ENCODE results near the gene ZFP14.

ZFP14 gene

DNA sequence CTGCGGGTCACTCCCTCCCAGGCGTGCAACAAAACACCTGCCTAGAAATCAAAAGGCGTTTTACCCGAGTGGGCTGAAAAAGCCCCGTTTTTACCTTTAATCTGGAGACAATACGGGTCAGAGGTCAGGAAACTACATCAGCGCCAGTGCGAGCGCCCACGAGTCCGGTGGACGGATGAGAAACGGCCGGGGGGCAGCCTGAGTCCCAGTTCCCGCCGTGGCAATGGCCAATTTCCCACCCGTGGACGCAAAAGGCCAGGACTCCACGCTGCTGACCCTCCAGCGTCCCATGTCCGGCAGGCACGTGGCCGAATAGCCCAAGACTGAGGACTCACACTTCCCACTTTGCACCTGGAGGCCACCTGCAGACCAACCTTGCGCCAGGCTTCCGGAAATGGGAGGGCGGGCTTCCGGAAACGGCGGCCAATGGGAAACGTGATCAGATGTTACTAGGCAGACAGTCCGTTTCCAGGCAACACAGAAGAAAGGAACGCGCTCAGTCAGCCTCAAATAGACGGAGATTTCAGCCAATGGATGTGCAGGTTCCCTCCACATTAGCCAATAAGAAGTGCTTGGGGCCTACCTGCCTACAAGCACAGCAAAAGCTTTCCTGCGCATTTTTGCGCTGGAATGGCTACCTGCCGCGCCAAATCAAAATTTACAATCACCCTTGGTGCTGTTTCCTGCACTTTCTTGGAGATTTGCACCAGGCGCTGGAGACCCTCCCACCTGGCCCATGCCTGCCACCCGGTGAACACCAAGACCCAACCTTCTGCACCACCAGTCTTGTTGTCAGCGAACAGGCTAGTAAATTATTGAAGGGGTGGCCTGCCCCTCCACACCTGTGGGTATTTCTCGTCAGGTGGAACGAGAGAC, 47.4 kb downstream of the ZFP14 start:
- CTCF ChIA-PET: no interaction called here
- Histone ChIP-seq H3K4me3 (ENCODE audit: low read depth, low read length) (peak overlapping the region; percentile 62), H3K27ac (ENCODE audit: extremely low read depth, low read depth, low read length) (peak overlapping the region; percentile 46; the same call in 1 of the 2 replicates), H3K4me1 (ENCODE audit: control insufficient read depth, insufficient read depth, low read length) (no peaks in the 10 kb centered on the region), H3K36me3 (ENCODE audit: control insufficient read depth in 2 of 2, insufficient read depth in 1 of 2, low read length in 2 of 2) (peaks cover 14 to 38% of the 10 kb centered on the region in 2 experiments), H3K9me3 (ENCODE audit: control insufficient read depth, insufficient read depth, low read depth, low read length) (peaks cover 18% of the 10 kb centered on the region)
- POLR2A ChIA-PET: no interaction called here
- peak; percentile 62 for TF ChIP-seq ZBTB8A (tag by site-specific recombination; IDR thresholded peaks at IDR 0.05)
- TF ChIP-seq ZNF610 (tag by site-specific recombination; IDR thresholded peaks at IDR 0.05; ENCODE audit: borderline replicate concordance): peak; percentile 87
- TF ChIP-seq, protein P1, sequence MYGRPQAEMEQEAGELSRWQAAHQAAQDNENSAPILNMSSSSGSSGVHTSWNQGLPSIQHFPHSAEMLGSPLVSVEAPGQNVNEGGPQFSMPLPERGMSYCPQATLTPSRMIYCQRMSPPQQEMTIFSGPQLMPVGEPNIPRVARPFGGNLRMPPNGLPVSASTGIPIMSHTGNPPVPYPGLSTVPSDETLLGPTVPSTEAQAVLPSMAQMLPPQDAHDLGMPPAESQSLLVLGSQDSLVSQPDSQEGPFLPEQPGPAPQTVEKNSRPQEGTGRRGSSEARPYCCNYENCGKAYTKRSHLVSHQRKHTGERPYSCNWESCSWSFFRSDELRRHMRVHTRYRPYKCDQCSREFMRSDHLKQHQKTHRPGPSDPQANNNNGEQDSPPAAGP (tag by site-specific recombination; IDR thresholded peaks at IDR 0.05): peak; percentile 47
- no peak for TF ChIP-seq ZBTB48 (tag by site-specific recombination; IDR thresholded peaks at IDR 0.05)
- TF ChIP-seq ZNF394 (tag by site-specific recombination; IDR thresholded peaks at IDR 0.05; ENCODE audit: borderline replicate concordance): peak; percentile 11; the same call in 1 of the 2 replicates
- peak; percentile 21; the same call in 1 of the 2 replicates for TF ChIP-seq ZNF843 (tag by site-specific recombination; IDR thresholded peaks at IDR 0.05)
- peak; percentile 71 for TF ChIP-seq ZNF416 (tag by site-specific recombination; IDR thresholded peaks at IDR 0.05)
- TF ChIP-seq, protein P2, sequence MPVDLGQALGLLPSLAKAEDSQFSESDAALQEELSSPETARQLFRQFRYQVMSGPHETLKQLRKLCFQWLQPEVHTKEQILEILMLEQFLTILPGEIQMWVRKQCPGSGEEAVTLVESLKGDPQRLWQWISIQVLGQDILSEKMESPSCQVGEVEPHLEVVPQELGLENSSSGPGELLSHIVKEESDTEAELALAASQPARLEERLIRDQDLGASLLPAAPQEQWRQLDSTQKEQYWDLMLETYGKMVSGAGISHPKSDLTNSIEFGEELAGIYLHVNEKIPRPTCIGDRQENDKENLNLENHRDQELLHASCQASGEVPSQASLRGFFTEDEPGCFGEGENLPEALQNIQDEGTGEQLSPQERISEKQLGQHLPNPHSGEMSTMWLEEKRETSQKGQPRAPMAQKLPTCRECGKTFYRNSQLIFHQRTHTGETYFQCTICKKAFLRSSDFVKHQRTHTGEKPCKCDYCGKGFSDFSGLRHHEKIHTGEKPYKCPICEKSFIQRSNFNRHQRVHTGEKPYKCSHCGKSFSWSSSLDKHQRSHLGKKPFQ (tag by site-specific recombination; IDR thresholded peaks at IDR 0.05): peak; percentile 95
- TF ChIP-seq ZNF341 (tag by site-specific recombination; IDR thresholded peaks at IDR 0.05; ENCODE audit: low read depth): peak; percentile 55
- TF ChIP-seq, protein P3, sequence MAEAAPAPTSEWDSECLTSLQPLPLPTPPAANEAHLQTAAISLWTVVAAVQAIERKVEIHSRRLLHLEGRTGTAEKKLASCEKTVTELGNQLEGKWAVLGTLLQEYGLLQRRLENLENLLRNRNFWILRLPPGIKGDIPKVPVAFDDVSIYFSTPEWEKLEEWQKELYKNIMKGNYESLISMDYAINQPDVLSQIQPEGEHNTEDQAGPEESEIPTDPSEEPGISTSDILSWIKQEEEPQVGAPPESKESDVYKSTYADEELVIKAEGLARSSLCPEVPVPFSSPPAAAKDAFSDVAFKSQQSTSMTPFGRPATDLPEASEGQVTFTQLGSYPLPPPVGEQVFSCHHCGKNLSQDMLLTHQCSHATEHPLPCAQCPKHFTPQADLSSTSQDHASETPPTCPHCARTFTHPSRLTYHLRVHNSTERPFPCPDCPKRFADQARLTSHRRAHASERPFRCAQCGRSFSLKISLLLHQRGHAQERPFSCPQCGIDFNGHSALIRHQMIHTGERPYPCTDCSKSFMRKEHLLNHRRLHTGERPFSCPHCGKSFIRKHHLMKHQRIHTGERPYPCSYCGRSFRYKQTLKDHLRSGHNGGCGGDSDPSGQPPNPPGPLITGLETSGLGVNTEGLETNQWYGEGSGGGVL (tag by site-specific recombination; IDR thresholded peaks at IDR 0.05): no peak
- peak; percentile 67 for TF ChIP-seq ZNF2 (tag by site-specific recombination; IDR thresholded peaks at IDR 0.05)
- peak; percentile 74; the same call in 1 of the 2 replicates for TF ChIP-seq HOXA7 (CRISPR knock-in tag; IDR thresholded peaks at IDR 0.05; ENCODE audit: borderline replicate concordance)
- TF ChIP-seq, protein P4, sequence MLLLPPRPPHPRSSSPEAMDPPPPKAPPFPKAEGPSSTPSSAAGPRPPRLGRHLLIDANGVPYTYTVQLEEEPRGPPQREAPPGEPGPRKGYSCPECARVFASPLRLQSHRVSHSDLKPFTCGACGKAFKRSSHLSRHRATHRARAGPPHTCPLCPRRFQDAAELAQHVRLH (tag by site-specific recombination; IDR thresholded peaks at IDR 0.05): 0 out of 2 replicates have a peak, but pooled peaks have one; percentile 21
- no peak; the same call in 1 of the 2 replicates for TF ChIP-seq ZNF146 (tag by site-specific recombination; IDR thresholded peaks at IDR 0.05)
- TF ChIP-seq ZNF433 (tag by site-specific recombination; IDR thresholded peaks at IDR 0.05; ENCODE audit: low read depth): peak; percentile 6; the same call in 1 of the 2 replicates
- TF ChIP-seq, protein P5, sequence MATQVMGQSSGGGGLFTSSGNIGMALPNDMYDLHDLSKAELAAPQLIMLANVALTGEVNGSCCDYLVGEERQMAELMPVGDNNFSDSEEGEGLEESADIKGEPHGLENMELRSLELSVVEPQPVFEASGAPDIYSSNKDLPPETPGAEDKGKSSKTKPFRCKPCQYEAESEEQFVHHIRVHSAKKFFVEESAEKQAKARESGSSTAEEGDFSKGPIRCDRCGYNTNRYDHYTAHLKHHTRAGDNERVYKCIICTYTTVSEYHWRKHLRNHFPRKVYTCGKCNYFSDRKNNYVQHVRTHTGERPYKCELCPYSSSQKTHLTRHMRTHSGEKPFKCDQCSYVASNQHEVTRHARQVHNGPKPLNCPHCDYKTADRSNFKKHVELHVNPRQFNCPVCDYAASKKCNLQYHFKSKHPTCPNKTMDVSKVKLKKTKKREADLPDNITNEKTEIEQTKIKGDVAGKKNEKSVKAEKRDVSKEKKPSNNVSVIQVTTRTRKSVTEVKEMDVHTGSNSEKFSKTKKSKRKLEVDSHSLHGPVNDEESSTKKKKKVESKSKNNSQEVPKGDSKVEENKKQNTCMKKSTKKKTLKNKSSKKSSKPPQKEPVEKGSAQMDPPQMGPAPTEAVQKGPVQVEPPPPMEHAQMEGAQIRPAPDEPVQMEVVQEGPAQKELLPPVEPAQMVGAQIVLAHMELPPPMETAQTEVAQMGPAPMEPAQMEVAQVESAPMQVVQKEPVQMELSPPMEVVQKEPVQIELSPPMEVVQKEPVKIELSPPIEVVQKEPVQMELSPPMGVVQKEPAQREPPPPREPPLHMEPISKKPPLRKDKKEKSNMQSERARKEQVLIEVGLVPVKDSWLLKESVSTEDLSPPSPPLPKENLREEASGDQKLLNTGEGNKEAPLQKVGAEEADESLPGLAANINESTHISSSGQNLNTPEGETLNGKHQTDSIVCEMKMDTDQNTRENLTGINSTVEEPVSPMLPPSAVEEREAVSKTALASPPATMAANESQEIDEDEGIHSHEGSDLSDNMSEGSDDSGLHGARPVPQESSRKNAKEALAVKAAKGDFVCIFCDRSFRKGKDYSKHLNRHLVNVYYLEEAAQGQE (tag by site-specific recombination; IDR thresholded peaks at IDR 0.05): peak; percentile 25
- no peak for TF ChIP-seq GFI1B (tag by site-specific recombination; IDR thresholded peaks at IDR 0.05)
- peak; percentile 64; the same call in 1 of the 2 replicates for TF ChIP-seq YY1 (tag by site-specific recombination; IDR thresholded peaks at IDR 0.05)
- TF ChIP-seq ZNF521 (tag by site-specific recombination; IDR thresholded peaks at IDR 0.05): no peak
- peak; percentile 67 for TF ChIP-seq GLIS2 (tag by site-specific recombination; IDR thresholded peaks at IDR 0.05)
- TF ChIP-seq ZNF701 (tag by site-specific recombination; IDR thresholded peaks at IDR 0.05): 0 out of 2 replicates have a peak, but pooled peaks have one; percentile 29
- peak; percentile 92 for TF ChIP-seq BCL11B (tag by site-specific recombination; IDR thresholded peaks at IDR 0.05; ENCODE audit: low read depth)
- no peak for TF ChIP-seq ZNF830 (tag by site-specific recombination; IDR thresholded peaks at IDR 0.05; ENCODE audit: low read depth)
- TF ChIP-seq WT1 (tag by site-specific recombination; IDR thresholded peaks at IDR 0.05): 0 out of 2 replicates have a peak, but pooled peaks have one; percentile 10
- TF ChIP-seq, protein P6, sequence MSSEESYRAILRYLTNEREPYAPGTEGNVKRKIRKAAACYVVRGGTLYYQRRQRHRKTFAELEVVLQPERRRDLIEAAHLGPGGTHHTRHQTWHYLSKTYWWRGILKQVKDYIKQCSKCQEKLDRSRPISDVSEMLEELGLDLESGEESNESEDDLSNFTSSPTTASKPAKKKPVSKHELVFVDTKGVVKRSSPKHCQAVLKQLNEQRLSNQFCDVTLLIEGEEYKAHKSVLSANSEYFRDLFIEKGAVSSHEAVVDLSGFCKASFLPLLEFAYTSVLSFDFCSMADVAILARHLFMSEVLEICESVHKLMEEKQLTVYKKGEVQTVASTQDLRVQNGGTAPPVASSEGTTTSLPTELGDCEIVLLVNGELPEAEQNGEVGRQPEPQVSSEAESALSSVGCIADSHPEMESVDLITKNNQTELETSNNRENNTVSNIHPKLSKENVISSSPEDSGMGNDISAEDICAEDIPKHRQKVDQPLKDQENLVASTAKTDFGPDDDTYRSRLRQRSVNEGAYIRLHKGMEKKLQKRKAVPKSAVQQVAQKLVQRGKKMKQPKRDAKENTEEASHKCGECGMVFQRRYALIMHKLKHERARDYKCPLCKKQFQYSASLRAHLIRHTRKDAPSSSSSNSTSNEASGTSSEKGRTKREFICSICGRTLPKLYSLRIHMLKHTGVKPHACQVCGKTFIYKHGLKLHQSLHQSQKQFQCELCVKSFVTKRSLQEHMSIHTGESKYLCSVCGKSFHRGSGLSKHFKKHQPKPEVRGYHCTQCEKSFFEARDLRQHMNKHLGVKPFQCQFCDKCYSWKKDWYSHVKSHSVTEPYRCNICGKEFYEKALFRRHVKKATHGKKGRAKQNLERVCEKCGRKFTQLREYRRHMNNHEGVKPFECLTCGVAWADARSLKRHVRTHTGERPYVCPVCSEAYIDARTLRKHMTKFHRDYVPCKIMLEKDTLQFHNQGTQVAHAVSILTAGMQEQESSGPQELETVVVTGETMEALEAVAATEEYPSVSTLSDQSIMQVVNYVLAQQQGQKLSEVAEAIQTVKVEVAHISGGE (tag by site-specific recombination; conservative IDR thresholded peaks at IDR 0.05; ENCODE audit: low read depth): peak; percentile 58; the same call in 1 of the 2 replicates
